ENCODE measurements around the gene SPNS3. TPM values are rescaled to one million over a fixed set of nuclear protein-coding genes. Genes with fewer than 3 reads are reported as not detected.

Gene SPNS3
- total and polyA plus RNA-seq, 8 donors: 0.08 to 0.96 (median 0.67) TPM

GRCh38 chr17:4405699-4406098, 28.0 kb upstream of the SPNS3 start:
- FAIRE-seq (no peak), ATAC-seq (no peak), DNase-seq (no peak)
- Histone ChIP-seq H3K27ac (no peak overlapping the region), H3K9me3 (no peaks in the 10 kb centered on the region), H3K4me1 (peaks cover 0 to 7% (median 0%) of the 10 kb centered on the region in 3 donors), H3K36me3 (no peaks in the 10 kb centered on the region), H3K4me3 (no peak overlapping the region), H3K27me3 (no peaks in the 10 kb centered on the region)
- intact Hi-C loops (cut with DNase I): loop anchor here in 1 of 3 donors (10.0 kb wide), 1 partner anchor 191 kb away; no protein-coding TSS in a partner anchor
- WGBS, 2 donors: 78 to 85% methylated on average over 5 of the region's 5 CpGs
- TF ChIP-seq CTCF (IDR thresholded peaks at IDR 0.05): no peak

- 94 to 97% methylated on average over 10 of the region's 10 CpGs for WGBS, 2 donors
- Histone ChIP-seq H3K4me3 (no peak overlapping the region), H3K4me1 (peaks cover 0 to 7% (median 0%) of the 10 kb centered on the region in 3 donors), H3K36me3 (no peaks in the 10 kb centered on the region), H3K27ac (no peak overlapping the region), H3K27me3 (no peaks in the 10 kb centered on the region), H3K9me3 (no peaks in the 10 kb centered on the region)
- DNase-seq (no peak), ATAC-seq (no peak), FAIRE-seq (no peak)
- intact Hi-C loops (cut with DNase I): loop anchor here in 1 of 3 donors (10.0 kb wide), 1 partner anchor 192 kb away; no protein-coding TSS in a partner anchor
- TF ChIP-seq CTCF (IDR thresholded peaks at IDR 0.05): no peak
These were observed 27.4 kb upstream of the SPNS3 start for GRCh38 chr17:4406386-4406785.

- H3K27ac ChIP-seq: no peak overlapping the region
- DNase-seq (no peak), ATAC-seq (no peak), FAIRE-seq (no peak)
- no peaks in the 10 kb centered on the region for H3K36me3 ChIP-seq
- no peak for TF ChIP-seq CTCF (IDR thresholded peaks at IDR 0.05)
- peaks cover 0 to 7% (median 0%) of the 10 kb centered on the region in 3 donors for H3K4me1 ChIP-seq
- H3K27me3 ChIP-seq: no peaks in the 10 kb centered on the region
- 88 to 95% methylated on average over 7 of the region's 7 CpGs for WGBS, 2 donors
- no peak overlapping the region for H3K4me3 ChIP-seq
- no peaks in the 10 kb centered on the region for H3K9me3 ChIP-seq
- intact Hi-C loops (cut with DNase I): loop anchor here in 1 of 3 donors (10.0 kb wide), 1 partner anchor 192 kb away; no protein-coding TSS in a partner anchor
These were observed 26.5 kb upstream of the SPNS3 start for GRCh38 chr17:4407216-4407615.

- H3K9me3 ChIP-seq: no peaks in the 10 kb centered on the region
- peaks cover 0 to 7% (median 0%) of the 10 kb centered on the region in 3 donors for H3K4me1 ChIP-seq
- intact Hi-C loops (cut with DNase I): loop anchor here in 1 of 3 donors (10.0 kb wide), 1 partner anchor 193 kb away; no protein-coding TSS in a partner anchor
- 38 to 42% methylated on average over 8 of the region's 8 CpGs for WGBS, 2 donors
- H3K27ac ChIP-seq: peak overlapping the region in 1 of 4 donors; percentile 17
- no peak overlapping the region for H3K4me3 ChIP-seq
- H3K27me3 ChIP-seq: no peaks in the 10 kb centered on the region
- ATAC-seq (peak; percentile 91 to 93 (median 92)), DNase-seq (peak; percentile 42 to 74 (median 64)), FAIRE-seq (no peak)
- no peaks in the 10 kb centered on the region for H3K36me3 ChIP-seq
- no peak for TF ChIP-seq CTCF (IDR thresholded peaks at IDR 0.05)
These were observed 25.9 kb upstream of the SPNS3 start for GRCh38 chr17:4407851-4408250.

- no peak for DNase-seq
- H3K4me1 ChIP-seq: peaks cover 0 to 7% (median 0%) of the 10 kb centered on the region in 3 donors
- no peak overlapping the region for H3K4me3 ChIP-seq
- intact Hi-C loops (cut with DNase I): loop anchor here in 1 of 3 donors (10.0 kb wide), 1 partner anchor 195 kb away; no protein-coding TSS in a partner anchor
- H3K27me3 ChIP-seq: no peaks in the 10 kb centered on the region
- 70 to 74% methylated on average over 5 to 6 of the region's 6 CpGs for WGBS, 2 donors
- peak overlapping the region in 1 of 4 donors; percentile 17 for H3K27ac ChIP-seq
- FAIRE-seq: no peak
- no peaks in the 10 kb centered on the region for H3K9me3 ChIP-seq
- no peaks in the 10 kb centered on the region for H3K36me3 ChIP-seq
- TF ChIP-seq CTCF (IDR thresholded peaks at IDR 0.05): no peak
- ATAC-seq: no peak
These were observed 24.1 kb upstream of the SPNS3 start for GRCh38 chr17:4409659-4410058.
